ENCODE results near the gene BRD4. TPM values are rescaled to one million over a fixed set of nuclear protein-coding genes. Genes with fewer than 3 reads are reported as not detected.
A peak's percentile ranks its signal among the peaks of the same experiment; 100 is the strongest.

The BRD4 gene
- total RNA-seq, 1 donor, result 25.7 TPM

GRCh38 chr19:15371786-15372380, 39.5 kb upstream of the BRD4 start:
- peak; percentile 66 for DNase-seq (ENCODE audit: insufficient read length, low spot score, missing footprints)
- H3K27ac ChIP-seq (ENCODE audit: low read depth, low read length), result no peak overlapping the region
- H3K36me3 ChIP-seq (ENCODE audit: insufficient read depth, low read length), result peaks cover 59% of the 10 kb centered on the region
- H3K27me3 ChIP-seq (ENCODE audit: insufficient read depth, low read length), result no peaks in the 10 kb centered on the region
- peaks cover 47% of the 10 kb centered on the region for H4K20me1 ChIP-seq (ENCODE audit: insufficient read depth, low read length)
- H3K9me3 ChIP-seq (ENCODE audit: low read depth, low read length), result no peaks in the 10 kb centered on the region
- no peak overlapping the region for H3K4me3 ChIP-seq (ENCODE audit: insufficient read depth, low read length)
- no peak for TF ChIP-seq CTCF (IDR thresholded peaks at IDR 0.05; ENCODE audit: extremely low read depth, low read depth, low read length)
- peaks cover 5% of the 10 kb centered on the region for H3K4me1 ChIP-seq (ENCODE audit: insufficient read depth, low read length)
- peaks cover 67% of the 10 kb centered on the region for H3K79me2 ChIP-seq (ENCODE audit: insufficient read depth, low read length)
- H3K4me2 ChIP-seq (ENCODE audit: insufficient read depth, low read length), result no peak overlapping the region
- no peak overlapping the region for H2AFZ ChIP-seq (ENCODE audit: low read length)

DNA sequence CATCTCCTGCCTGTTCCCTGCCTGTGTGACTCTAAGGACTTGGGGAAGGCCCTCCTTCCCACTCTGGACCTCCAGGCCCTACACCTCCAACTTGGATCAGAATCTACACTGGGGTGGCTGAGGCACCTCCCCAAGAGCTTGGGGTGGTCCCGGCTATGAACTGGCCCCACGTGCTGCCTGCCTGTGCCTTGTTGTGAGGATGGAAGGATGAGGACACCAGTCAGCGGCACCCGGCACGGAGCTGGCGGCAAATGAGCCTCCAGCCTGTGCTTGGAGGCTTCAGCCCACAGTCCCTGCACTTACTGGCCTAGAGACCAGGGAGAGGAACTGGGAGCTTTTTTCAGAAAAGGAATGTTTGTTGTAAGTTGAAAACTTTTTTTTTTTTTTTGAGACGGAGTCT, 38.8 kb upstream of the BRD4 start:
- peaks cover 62% of the 10 kb centered on the region for H3K36me3 ChIP-seq (ENCODE audit: insufficient read depth, low read length)
- H4K20me1 ChIP-seq (ENCODE audit: insufficient read depth, low read length), result peaks cover 43% of the 10 kb centered on the region
- H3K4me1 ChIP-seq (ENCODE audit: insufficient read depth, low read length), result peaks cover 4% of the 10 kb centered on the region
- peaks cover 60% of the 10 kb centered on the region for H3K79me2 ChIP-seq (ENCODE audit: insufficient read depth, low read length)
- DNase-seq (ENCODE audit: insufficient read length, low spot score, missing footprints), result no peak
- no peak overlapping the region for H3K27ac ChIP-seq (ENCODE audit: low read depth, low read length)
- H2AFZ ChIP-seq (ENCODE audit: low read length), result no peak overlapping the region
- no peak for TF ChIP-seq CTCF (IDR thresholded peaks at IDR 0.05; ENCODE audit: extremely low read depth, low read depth, low read length)
- no peak overlapping the region for H3K4me2 ChIP-seq (ENCODE audit: insufficient read depth, low read length)
- no peak overlapping the region for H3K4me3 ChIP-seq (ENCODE audit: insufficient read depth, low read length)
- H3K9me3 ChIP-seq (ENCODE audit: low read depth, low read length), result no peaks in the 10 kb centered on the region
- H3K27me3 ChIP-seq (ENCODE audit: insufficient read depth, low read length), result no peaks in the 10 kb centered on the region

DNA sequence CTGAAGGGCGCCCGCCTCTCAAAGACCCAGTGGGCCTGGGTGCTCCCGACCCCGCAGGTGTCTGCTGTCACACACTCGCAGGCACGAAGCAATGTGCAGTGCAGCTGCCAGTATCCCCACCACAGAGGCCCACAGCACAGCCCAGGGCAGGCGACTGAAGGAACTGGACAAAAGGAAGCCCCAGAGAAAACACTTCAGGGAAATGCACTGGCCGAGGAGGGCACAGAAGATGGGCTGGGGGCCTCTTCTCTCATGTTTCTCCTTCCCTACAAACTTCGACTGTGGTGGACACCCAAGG, 37.2 kb upstream of the BRD4 start:
- no peaks in the 10 kb centered on the region for H3K27me3 ChIP-seq (ENCODE audit: insufficient read depth, low read length)
- H3K4me3 ChIP-seq (ENCODE audit: insufficient read depth, low read length), result no peak overlapping the region
- peaks cover 74% of the 10 kb centered on the region for H3K36me3 ChIP-seq (ENCODE audit: insufficient read depth, low read length)
- TF ChIP-seq CTCF (IDR thresholded peaks at IDR 0.05; ENCODE audit: extremely low read depth, low read depth, low read length), result no peak
- no peak overlapping the region for H3K4me2 ChIP-seq (ENCODE audit: insufficient read depth, low read length)
- H3K27ac ChIP-seq (ENCODE audit: low read depth, low read length), result no peak overlapping the region
- H3K4me1 ChIP-seq (ENCODE audit: insufficient read depth, low read length), result no peaks in the 10 kb centered on the region
- peaks cover 32% of the 10 kb centered on the region for H4K20me1 ChIP-seq (ENCODE audit: insufficient read depth, low read length)
- DNase-seq (ENCODE audit: insufficient read length, low spot score, missing footprints), result peak; percentile 81
- no peaks in the 10 kb centered on the region for H3K9me3 ChIP-seq (ENCODE audit: low read depth, low read length)
- peaks cover 49% of the 10 kb centered on the region for H3K79me2 ChIP-seq (ENCODE audit: insufficient read depth, low read length)
- no peak overlapping the region for H2AFZ ChIP-seq (ENCODE audit: low read length)

- no peak for TF ChIP-seq CTCF (IDR thresholded peaks at IDR 0.05; ENCODE audit: extremely low read depth, low read depth, low read length)
- H3K4me2 ChIP-seq (ENCODE audit: insufficient read depth, low read length), result no peak overlapping the region
- H3K27ac ChIP-seq (ENCODE audit: low read depth, low read length), result no peak overlapping the region
- peaks cover 44% of the 10 kb centered on the region for H3K79me2 ChIP-seq (ENCODE audit: insufficient read depth, low read length)
- no peaks in the 10 kb centered on the region for H3K4me1 ChIP-seq (ENCODE audit: insufficient read depth, low read length)
- H3K36me3 ChIP-seq (ENCODE audit: insufficient read depth, low read length), result peaks cover 74% of the 10 kb centered on the region
- H3K4me3 ChIP-seq (ENCODE audit: insufficient read depth, low read length), result no peak overlapping the region
- H3K27me3 ChIP-seq (ENCODE audit: insufficient read depth, low read length), result no peaks in the 10 kb centered on the region
- no peaks in the 10 kb centered on the region for H3K9me3 ChIP-seq (ENCODE audit: low read depth, low read length)
- DNase-seq (ENCODE audit: insufficient read length, low spot score, missing footprints), result peak; percentile 31
- peaks cover 27% of the 10 kb centered on the region for H4K20me1 ChIP-seq (ENCODE audit: insufficient read depth, low read length)
- H2AFZ ChIP-seq (ENCODE audit: low read length), result no peak overlapping the region
Measured at GRCh38 chr19:15368798-15369593, 36.7 kb upstream of the BRD4 start.

Measured in osteoblast (primary cell).